Gastrocnemius medialis (tissue), 4 donors: ENCODE results near the gene PPOX.

ENCODE experiments used
- CTCF ChIP-seq, 5 experiments: fragments of 450-650 bp in 3 of 5; fragments of 200-600 bp in 2 of 5; sonication (generic) in 2 of 5; IDR thresholded peaks in 4 of 5; conservative IDR thresholded peaks in 1 of 5; 1 replicate in 4 of 5; 2 replicates in 1 of 5; pipeline ENCODE4 v1.5.1; 2016 to 2019; ENCODE audit warnings: antibody characterized with exemption in 5 of 5, mild to moderate bottlenecking in 3 of 5, moderate library complexity in 3 of 5
- POLR2A ChIP-seq, 2 donors: fragments of 450-650 bp; IDR thresholded peaks; one replicate each; pipeline ENCODE4 v1.6.1; 2017; ENCODE audit warnings: antibody characterized with exemption in 2 of 2, mild to moderate bottlenecking in 2 of 2, moderate library complexity in 2 of 2

GRCh38 chr1:161206411-161207140 is 40.4 kb downstream of the PPOX start:
- TF ChIP-seq CTCF (IDR thresholded peaks at IDR 0.05 in 4 of 5, conservative IDR thresholded peaks at IDR 0.05 in 1 of 5) = no peak
- no peak for TF ChIP-seq POLR2A (IDR thresholded peaks at IDR 0.05)
